HG03159 (cell line): ENCODE results near the gene TBC1D21.
"Not testable (repeated sequence)": the region's sequence is repeated elsewhere in the genome, so short reads cannot be mapped to it uniquely, and the experiment has no call there.

Experiments
- ATAC-seq: cut with Tn5 transposase; IDR thresholded peaks from one replicate; pipeline ENCODE4 v1.9.1; 2021; ENCODE audit warnings: mild to moderate bottlenecking, moderate library complexity; ENCODE audit not compliant: unreplicated experiment

The TBC1D21 gene

GRCh38 chr15:73927476-73928240 is 54.3 kb downstream of the TBC1D21 start:
- ATAC-seq = no peak

- ATAC-seq = no peak
Measured at GRCh38 chr15:73928241-73928579, 54.8 kb downstream of the TBC1D21 start.

- no peak for ATAC-seq
Measured at GRCh38 chr15:73928971-73929627, 55.7 kb downstream of the TBC1D21 start.

- no peak for ATAC-seq
Measured at GRCh38 chr15:73930371-73930770, 57.0 kb downstream of the TBC1D21 start.

- ATAC-seq = no peak
Measured at GRCh38 chr15:73930790-73931281, 57.5 kb downstream of the TBC1D21 start.

- no peak for ATAC-seq
Measured at GRCh38 chr15:73931441-73931840, 58.1 kb downstream of the TBC1D21 start.

GRCh38 chr15:73932381-73933191 is 59.2 kb downstream of the TBC1D21 start:
- ATAC-seq = no peak

- no peak for ATAC-seq
Measured at GRCh38 chr15:73934281-73934680, 60.9 kb downstream of the TBC1D21 start.

- no peak for ATAC-seq
Measured at GRCh38 chr15:73935547-73935946, 62.2 kb downstream of the TBC1D21 start.

GRCh38 chr15:73936181-73936580 is 62.8 kb downstream of the TBC1D21 start:
- no peak for ATAC-seq

- ATAC-seq = no peak
Measured at GRCh38 chr15:73936588-73937290, 63.4 kb downstream of the TBC1D21 start.

- no peak for ATAC-seq
Measured at GRCh38 chr15:73937296-73937695, 63.9 kb downstream of the TBC1D21 start.

- no peak for ATAC-seq
Measured at GRCh38 chr15:73937726-73938125, 64.4 kb downstream of the TBC1D21 start.

- ATAC-seq = not testable (repeated sequence)
Measured at GRCh38 chr15:73938516-73938915, 65.2 kb downstream of the TBC1D21 start.
